Left cardiac atrium (tissue), 4 donors: Measurements from ENCODE around the gene FAM98C. TPM values are rescaled to one million over a fixed set of nuclear protein-coding genes. Genes with fewer than 3 reads are reported as not detected.
A peak's percentile ranks its signal among the peaks of the same experiment; 100 is the strongest.
"Not testable (repeated sequence)": the region's sequence is repeated elsewhere in the genome, so short reads cannot be mapped to it uniquely, and the experiment has no call there.

Experiments used
- ATAC-seq, 2 donors: fragments of 200-7000 bp; cut with Tn5 transposase; one replicate each; pipeline ENCODE4 v1.9.1; 2020; ENCODE audit warnings: mild to moderate bottlenecking in 2 of 2, moderate library complexity in 2 of 2
- DNase-seq: peaks from one replicate; pipeline ENCODE4 v3.0.0-alpha.2; 2020
- intact Hi-C, 2 donors: fragments of 100-400 bp; cut with DNase I; formaldehyde crosslinking; loops; one replicate each; pipeline versions ENCODE4 v1.14.1 to v1.15.1; 2022 to 2023
- total RNA-seq, 2 donors: library from RNA; stranded (reverse); fragmentation: NEBNext Ultra II Directional; extraction: Animal tissue kit (Norgen Biotek cat#: 25700); gene quantifications; one replicate each; pipeline ENCODE4 v1.2.1, GENCODE V29; 2021
- donor health status: DM: no; HTN: yes; CAD: no.
- donor health status: DM: no; HTN: yes; CAD: no; lungs with severe emphysema.
- donor health status: DM: yes; HTN: yes; CAD: no.
- donor health status: Dilated cardiomyopathy.

Gene FAM98C
- total RNA-seq, 2 donors from 2014 or later, result 12.6 to 13.7 TPM

- intact Hi-C loops, result no loop called here
- DNase-seq, result no peak
- ATAC-seq, result no peak
These were observed 10.5 kb downstream of the FAM98C start for GRCh38 chr19:38413416-38413815.

DNA sequence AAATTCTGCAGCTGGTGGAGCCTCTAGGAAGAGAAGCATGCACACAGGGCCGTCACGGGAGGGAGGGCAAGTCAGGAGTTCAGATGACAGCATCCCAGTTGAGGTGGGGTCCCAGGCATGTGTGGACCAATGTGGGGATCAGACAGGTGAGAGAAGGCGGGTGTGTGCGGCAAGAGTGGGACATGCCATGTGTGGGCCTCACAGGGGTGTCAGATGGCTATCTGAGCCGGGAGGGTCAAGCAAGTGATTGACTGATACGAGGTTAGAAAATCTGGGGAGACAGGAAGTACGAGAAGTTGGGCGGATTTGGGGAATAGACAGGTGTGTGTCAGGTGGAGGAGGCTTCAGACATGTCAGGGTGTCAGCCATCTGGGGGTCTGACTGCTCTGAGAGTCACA, 14.3 kb downstream of the FAM98C start:
- DNase-seq, result no peak
- no peak for ATAC-seq
- intact Hi-C loops, result no loop called here

DNA sequence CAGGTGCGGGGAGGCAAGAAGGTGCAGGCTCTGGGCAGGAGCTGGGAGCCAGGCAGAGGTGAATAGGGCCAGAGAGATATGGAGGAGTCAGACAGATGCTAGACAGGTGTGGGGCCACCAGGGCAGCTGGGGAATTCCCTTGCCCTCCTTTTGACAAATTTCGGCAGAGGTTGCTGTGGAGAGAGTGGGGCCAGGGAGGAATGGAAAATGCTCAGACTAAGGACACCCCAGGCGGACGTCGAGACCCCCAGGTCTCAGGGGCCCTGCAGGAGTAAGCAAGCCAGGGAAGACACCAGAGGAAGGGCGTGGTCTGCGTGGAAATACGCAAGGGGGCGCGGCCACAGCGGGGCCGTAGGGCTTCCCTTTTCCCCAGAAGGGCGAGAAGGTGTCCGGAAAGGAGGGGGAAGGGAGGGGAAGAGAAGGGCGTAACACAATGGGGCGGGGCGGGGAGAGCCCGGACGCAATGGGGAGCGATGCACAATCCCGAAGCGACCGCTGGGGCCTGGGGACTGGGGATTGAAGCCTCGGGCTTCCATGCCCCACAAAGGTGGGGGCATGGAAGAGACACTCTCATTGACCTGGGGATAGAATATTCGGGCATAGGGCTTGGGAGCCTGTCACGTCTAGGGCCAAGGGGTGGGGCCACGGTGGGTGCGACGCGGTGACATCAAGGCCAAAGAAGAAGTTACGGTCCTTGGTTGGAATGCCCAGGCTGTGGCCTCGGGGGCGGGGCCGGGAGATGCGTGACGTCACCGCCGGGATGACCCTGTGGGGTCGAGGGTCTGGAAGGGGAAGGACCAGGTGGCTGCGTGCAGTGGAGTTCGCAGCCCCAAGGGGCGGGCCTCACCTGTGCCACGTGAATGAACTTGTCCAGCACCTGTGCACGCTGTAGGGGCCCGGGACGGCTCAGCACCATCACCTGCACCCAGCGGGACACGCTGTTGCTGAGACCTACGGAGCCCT, 14.9 kb downstream of the FAM98C start:
- intact Hi-C loops, result no loop called here
- ATAC-seq, result peak; percentile 91 to 92
- DNase-seq, result peak; percentile 72

- ATAC-seq, result no peak
- intact Hi-C loops, result no loop called here
These were observed 18.0 kb downstream of the FAM98C start for GRCh38 chr19:38420935-38421334.

GRCh38 chr19:38421856-38422255, 19.0 kb downstream of the FAM98C start:
- ATAC-seq (no peak), DNase-seq (no peak)
- intact Hi-C loops, result no loop called here

More at GRCh38 chr19:38420935-38421334, 18.0 kb downstream of the FAM98C start:
- no peak for DNase-seq

GRCh38 chr19:38422438-38422837, 19.5 kb downstream of the FAM98C start:
- no peak for DNase-seq
- ATAC-seq, result no peak
- intact Hi-C loops, result no loop called here

GRCh38 chr19:38424272-38424671, 21.4 kb downstream of the FAM98C start:
- intact Hi-C loops, result no loop called here
- no peak for DNase-seq
- ATAC-seq, result no peak

GRCh38 chr19:38425222-38425809, 22.4 kb downstream of the FAM98C start:
- intact Hi-C loops, result no loop called here
- ATAC-seq, result peak in 1 of 2 donors; percentile 17
- DNase-seq, result no peak

DNA sequence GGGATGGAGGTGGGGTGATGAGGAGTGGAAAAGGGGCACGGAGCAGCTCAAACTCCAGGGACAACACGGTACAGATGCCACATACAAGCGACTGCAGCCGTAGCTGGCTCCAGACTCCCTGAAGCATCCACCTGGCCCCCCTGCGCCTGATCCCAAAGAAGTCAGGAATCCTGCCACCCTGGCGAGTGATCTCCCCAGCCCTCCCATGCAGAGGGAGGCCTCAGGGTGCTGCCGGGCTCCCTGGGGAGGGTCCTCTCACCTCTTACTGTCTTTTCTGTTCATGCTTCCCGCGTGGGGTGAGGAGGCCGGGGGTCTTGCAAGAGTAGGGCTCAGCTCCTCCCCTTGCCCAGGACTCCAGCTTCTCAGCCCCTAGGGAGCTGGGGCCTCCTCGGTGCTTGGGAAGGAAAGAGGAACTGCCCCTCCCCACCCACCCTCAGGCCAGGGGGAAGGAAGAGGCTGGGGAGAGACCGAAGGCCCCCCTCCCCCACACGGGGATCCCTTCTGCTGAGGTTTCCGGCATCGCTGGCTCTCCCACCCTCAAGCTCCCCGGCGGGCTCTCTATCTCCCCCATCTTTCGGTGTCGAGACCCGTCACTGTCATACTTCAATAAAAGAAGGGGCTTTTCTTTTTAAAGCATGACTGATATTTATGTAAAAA, 23.0 kb downstream of the FAM98C start, which contains the start of gene RASGRP4:
Gene RASGRP4, minus strand, starts transcription at position 410 of the 657 bp plus-strand sequence. Its CDS starts 128 bp downstream, at position 282.
- peak in 1 of 2 donors; percentile 72 for ATAC-seq
- intact Hi-C loops, result no loop called here
- DNase-seq, result peak; percentile 38

GRCh38 chr19:38427035-38427677, 24.3 kb downstream of the FAM98C start:
- DNase-seq, ATAC-seq, intact Hi-C loops: not testable (repeated sequence)

- DNase-seq, result no peak
- ATAC-seq, result no peak
- intact Hi-C loops, result no loop called here
These were observed 26.3 kb downstream of the FAM98C start for GRCh38 chr19:38429055-38429810.

DNA sequence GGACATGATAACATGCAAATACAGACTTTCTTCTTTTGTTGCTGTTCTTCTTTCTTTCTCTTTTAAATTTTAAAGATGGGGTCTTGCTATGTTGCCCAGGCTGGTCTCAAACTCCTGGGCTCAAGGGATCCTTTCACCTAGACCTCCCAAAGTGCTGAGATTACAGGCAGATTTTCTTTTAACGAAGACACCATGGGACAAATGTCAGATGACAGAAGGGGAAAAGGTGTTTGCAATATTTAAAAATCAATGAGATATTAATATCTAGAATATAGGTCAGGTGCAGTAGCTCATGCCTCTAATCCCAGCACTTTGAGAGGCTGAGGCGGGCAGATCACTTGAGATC, 26.9 kb downstream of the FAM98C start:
- DNase-seq (no peak), ATAC-seq (no peak)
- intact Hi-C loops, result no loop called here

GRCh38 chr19:38430931-38431330, 28.0 kb downstream of the FAM98C start:
- DNase-seq (no peak), ATAC-seq (no peak)
- intact Hi-C loops, result no loop called here

DNA sequence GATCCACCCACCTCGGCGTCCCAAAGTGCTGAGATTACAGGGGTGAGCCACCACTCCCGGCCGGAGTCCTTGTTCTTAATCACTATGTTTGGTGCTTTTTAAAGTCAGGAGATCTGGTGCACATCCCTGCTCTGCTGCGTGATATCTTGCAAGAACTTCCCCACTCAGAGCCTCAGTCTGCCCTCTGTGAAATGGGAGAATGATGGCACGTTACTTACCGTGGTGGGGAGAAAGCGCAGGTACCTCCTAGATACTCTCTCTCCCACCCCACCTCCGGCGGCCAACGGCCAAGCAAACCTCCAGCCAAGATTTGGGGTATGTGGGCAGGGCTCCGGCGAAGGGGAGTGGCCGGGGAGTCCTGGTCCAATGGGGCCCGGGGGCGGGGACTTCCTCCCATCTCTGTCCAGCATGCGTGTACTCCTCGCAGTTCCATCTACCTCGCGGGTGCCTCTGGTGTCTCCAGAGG, 30.4 kb downstream of the FAM98C start, which contains the start of gene RYR1:
Gene RYR1, plus strand, starts transcription at position 424 of the 466 bp plus-strand sequence. CDS start 139 bp downstream, outside the sequence.
- intact Hi-C loops, result no loop called here
- peak; percentile 77 to 91 for ATAC-seq
- DNase-seq, result peak; percentile 76

- intact Hi-C loops, result no loop called here
- ATAC-seq, result peak; percentile 30 to 49
- DNase-seq, result no peak
These were observed 31.7 kb downstream of the FAM98C start for GRCh38 chr19:38434549-38435051.

GRCh38 chr19:38437295-38437694, 34.4 kb downstream of the FAM98C start:
- ATAC-seq, result no peak
- no peak for DNase-seq
- intact Hi-C loops, result no loop called here

DNA sequence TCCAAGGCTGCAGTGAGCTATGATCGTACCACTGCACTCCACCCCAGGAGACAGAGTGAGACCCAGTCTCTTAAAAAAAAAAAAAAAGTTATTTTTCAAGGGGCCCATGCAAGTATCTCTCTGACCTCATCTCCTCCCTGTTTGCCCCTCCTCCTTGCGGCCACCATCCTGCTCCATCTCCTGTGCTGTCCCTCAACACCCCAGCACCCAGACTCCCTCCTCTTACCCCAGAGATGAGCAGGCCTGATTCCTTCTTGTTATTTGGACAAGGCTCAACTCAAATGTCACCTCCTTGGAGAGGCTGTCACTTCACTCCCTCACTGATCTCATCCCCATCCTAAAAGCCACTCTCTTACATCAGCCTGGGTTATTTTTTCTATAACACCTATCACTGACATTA, 35.0 kb downstream of the FAM98C start:
- intact Hi-C loops, result no loop called here
- no peak for DNase-seq
- no peak for ATAC-seq

GRCh38 chr19:38440592-38440991, 37.7 kb downstream of the FAM98C start:
- DNase-seq (no peak), ATAC-seq (no peak)
- intact Hi-C loops, result no loop called here
